ENCODE data around the gene BABAM2.
"Not testable (repeated sequence)": the region's sequence is repeated elsewhere in the genome, so short reads cannot be mapped to it uniquely, and the experiment has no call there.

The BABAM2 gene

DNA sequence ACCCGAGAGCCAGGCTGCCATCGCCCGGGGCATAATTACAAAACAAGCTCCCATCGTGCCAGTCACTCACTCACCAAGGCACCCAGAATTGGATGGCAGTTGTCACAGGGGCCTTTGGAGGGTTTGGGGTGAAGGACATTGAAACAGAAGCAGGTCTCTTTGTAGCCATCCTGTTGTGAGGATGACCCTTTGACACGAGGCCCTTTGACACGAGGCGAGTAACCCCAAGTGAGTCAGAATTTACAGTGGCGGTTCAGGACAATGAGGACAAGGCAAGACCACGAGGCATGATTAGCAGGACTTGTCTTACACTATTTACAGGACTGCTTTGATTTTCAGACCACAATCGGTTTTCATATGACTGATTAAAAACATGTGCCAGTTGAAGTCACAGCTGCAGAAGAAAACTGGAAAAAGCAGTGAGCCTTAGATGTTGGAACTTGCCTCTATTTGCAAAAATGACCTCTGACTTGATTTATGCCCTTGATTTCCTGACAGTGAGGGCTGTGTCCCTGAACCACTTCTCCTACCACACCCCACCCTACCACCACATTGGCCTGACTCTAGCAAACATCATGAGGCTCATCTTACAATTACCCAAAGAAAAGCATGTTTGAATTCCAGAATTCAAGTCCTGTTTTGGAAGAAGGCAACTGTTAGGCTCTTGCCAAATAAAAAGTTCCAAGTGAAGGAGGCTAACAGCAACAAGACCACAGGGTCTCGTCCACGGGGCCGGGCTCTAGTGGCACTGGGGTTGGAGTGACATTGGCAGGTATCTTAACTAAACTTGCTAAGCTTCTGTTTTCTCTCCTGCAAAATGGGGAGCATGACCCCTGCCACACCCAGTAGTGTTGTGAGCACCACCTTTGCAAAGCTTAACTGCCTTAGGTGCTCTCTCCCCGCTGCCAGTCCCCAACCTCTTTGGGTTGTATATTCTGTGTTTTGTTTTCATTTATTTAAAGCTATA is 437.7 kb downstream of the BABAM2 start:
- DNase-seq (ENCODE audit: low read depth in 2 of 2): no peak

DNA sequence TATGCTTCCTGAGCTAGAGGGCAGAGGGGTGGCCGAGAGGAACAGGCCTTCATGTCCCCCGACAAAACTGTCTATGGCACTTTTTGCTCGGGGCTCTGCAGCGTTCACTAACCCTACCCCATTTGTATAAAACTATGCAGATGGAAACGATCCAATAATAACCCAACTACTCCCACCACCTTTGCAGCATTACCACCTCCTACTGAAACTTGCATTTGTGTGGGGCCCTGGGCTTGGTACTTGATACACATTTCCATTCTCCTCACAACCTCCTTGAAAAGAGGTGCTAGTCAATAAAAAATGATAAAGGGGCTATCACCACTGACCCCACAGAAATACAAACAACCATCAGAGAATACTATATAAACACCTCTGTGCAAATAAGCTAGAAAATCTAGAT is 438.7 kb downstream of the BABAM2 start:
- no peak for DNase-seq (ENCODE audit: low read depth in 2 of 2)

DNA sequence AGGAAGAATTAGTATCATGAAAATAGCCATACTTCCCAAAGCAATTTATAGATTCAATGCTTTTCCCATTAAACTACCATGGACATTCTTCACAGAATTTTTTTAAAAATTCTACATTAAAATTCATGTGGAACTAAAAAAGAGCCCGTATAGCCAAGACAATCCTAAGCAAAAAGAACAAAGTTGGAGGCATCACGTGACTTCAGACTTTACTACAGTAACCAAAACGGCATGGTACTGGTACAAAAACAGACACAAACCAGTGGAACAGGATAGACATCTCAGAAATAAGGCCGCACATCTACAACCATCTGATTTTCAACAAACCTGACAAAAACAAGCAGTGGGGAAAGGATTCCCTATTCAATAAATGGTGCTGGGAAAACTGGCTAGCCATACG is 440.2 kb downstream of the BABAM2 start:
- not testable (repeated sequence) for DNase-seq (ENCODE audit: low read depth in 2 of 2)

DNA sequence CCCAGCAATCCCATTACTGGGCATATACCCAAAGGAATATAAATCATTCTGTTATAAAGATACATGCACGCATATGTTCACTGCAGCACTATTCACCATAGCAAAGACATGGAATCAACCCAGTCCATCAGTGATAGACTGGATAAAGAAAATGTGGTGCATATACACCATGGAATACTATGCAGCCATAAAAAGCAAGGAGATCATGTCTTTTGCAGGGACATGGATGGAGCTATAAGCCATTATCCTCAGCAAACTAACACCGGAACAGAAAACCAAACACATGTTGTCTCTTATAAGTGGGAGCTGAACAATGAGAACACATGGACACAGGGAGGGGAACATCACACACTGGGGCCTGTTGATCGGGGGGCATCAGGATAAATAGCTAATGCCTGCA is 441.3 kb downstream of the BABAM2 start:
- DNase-seq (ENCODE audit: low read depth in 2 of 2): not testable (repeated sequence)

DNA sequence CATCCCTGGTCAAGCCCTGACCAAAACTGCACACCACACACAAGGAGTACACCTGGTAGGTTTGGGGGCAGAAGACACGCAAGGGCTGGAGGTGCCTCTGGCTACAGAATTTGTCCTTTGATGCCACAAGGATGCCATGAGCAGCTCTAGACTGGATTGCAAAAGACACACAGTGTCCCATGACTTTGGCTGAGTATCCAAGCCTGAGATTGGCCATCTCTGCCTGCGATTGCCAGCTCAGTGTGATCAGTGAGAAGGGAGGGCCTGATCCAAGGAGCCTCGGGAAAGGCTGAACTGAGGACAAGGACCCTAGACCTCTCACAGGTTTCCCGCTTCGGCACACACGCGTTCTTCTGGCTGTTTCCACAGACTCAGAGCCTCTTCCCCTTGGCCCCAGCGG is 442.2 kb downstream of the BABAM2 start:
- DNase-seq (ENCODE audit: low read depth in 2 of 2): no peak

DNA sequence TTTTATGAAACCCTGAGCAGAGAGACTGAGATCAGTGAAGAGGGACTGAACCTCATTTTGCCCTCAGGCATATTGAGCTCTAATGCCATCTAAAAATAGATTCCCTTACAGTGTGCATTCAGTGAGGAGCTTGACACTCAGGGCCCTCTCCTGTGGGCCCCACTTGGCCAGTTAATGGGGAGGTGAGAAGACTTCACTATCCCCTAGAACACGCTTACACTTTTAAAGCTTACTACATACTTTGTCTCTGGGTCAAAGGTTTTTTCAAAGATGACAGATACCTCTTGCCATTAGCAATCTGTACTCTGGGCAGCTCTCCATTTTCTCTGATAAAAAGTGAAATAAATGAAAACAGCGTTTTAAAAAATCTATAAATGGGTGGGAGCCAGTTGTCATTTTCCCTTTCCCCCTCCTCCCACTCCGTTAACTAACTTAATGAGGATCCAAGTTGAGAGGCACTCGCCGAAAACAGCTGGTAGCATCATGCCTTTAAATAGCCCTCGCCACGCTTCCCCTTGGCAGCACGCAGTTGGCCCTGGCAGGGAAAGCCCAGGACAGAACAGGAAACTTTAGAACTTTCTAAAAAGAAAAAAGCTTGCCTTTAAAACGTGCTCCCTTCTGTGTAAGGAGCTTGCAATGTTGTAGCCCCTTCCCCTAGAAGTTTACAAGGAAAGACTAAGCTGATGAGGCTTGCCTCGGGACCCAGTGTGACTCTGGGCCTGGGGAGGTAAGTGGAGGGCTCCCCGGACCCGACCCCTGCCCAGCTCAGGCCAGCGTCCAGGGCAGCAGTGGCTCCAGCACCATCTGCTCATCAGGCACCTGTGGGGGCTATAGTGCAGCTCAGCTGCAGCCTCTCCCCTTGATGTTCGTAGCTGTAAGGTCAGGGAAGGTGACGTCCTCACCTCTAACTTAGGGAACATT is 443.3 kb downstream of the BABAM2 start:
- no peak for DNase-seq (ENCODE audit: low read depth in 2 of 2)

DNA sequence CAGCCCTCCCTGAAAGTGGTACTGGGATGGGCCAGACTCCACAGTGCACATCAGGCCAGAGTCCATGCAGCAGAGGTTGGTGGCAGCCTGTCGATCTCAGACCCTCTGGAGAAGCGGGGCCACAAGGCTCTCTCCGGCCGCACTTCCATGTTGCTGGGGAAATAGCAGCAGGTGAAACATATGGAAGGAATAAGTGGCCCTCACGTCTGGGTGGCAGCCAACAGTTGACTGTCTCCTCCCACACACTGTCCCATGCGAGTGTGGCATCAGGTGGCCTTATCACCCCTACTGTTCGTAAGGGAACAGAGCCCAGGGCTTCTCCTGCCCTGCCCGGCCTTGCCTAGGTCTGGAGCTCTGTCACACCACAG is 444.0 kb downstream of the BABAM2 start:
- no peak for DNase-seq (ENCODE audit: low read depth in 2 of 2)

DNA sequence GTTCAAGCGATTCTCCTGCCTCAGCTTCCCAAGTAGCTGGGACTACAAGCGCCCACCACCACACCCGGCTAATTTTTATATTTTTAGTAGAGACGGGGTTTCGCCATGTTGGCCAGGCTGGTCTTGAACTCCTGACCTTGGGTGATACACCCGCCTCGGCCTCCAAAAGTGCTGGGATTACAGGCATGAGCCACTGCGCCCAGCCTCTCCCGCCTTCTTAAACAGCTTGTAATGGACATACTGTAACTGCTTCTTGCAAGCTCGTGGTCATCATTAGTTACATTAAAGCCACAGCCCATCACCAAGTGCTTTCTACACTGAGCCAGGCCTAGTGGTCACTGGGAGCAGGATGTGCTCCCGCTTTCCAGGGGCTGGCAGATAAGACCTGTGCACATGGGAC is 444.7 kb downstream of the BABAM2 start:
- not testable (repeated sequence) for DNase-seq (ENCODE audit: low read depth in 2 of 2)

DNA sequence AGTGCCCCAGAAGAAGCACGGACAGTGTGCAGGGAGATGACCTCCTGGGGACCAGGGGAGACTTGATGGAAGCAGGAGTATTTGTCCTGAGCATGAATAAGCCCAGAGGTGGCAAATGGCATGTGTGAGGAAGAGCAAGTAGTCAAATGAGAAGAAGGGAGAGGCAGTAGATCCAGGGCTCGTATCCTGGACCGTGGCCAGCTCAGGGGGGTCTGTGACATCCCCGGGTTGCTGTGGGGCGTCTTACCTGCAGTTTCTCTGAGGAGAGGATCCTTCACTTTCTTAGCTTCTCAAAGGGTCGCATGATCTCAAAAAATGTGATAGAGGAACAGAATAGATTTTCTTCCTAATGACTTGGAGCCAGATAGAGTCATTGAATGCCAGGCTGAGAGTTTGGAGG is 445.1 kb downstream of the BABAM2 start:
- DNase-seq (ENCODE audit: low read depth in 2 of 2): no peak

DNA sequence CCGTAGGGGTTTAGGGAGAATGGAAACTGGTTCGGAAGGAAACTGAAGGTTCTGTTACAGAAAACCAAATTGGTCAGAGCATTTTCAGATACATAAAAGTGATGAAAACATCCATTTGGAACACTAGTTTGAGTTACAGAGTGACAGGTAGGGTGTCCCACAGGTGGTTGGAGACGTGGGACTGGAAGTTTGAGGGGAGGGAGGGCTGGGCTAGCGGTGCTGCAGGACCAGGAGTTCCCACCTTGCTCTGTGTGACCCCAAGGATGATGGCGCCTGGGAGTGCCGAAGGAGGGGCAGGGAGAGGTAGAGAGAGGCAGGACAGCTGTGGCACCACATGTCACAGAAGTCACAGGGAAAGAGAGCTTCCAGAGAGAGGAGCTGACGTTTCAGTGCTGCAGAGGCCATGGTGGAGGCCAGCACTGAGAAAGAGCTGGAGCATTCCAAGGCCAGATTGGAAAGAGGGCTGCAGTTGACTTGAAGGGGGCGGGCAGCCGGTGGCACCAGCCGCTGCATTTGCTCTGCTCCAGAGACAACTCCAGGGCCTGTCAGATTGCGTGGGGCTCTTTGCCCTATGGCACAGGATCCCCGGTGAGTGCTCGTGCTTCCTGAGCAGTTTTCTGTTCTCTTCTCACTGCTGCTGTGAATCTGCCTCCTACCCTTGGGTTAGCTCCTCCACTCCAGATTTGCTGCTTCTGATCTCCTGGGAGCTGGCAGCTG is 445.9 kb downstream of the BABAM2 start:
- no peak for DNase-seq (ENCODE audit: low read depth in 2 of 2)

DNA sequence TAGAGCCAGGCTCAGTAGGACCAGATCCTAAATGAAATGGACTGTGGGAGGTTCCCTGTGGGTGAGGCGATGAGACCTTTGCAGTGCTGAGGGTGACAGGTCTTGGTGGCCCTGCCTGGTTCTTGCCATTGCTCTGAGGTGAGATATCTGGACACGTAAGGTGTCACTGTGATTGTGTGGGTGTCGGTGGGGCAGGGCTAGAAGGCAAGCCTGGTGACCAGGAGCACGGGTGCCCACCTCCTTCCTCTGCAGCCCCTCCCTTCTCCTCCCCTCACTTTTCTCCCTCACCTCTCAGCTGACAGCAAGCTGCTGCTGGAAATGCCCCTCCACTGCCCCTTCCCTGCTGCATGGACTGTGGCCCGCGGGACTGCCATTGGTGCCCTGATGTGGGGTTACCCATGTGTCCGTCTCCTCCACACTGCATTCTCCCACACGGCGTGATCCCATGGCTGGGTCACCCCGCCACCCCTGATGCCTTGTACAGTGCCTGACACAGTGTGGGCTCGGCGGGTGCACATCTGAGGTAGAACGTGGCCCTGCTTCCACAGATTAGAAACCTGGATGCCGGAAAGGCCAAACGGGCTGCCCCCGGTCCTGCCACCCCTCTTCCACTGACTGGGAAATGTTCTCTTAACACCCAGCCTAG is 446.6 kb downstream of the BABAM2 start:
- DNase-seq (ENCODE audit: low read depth in 2 of 2): no peak

DNA sequence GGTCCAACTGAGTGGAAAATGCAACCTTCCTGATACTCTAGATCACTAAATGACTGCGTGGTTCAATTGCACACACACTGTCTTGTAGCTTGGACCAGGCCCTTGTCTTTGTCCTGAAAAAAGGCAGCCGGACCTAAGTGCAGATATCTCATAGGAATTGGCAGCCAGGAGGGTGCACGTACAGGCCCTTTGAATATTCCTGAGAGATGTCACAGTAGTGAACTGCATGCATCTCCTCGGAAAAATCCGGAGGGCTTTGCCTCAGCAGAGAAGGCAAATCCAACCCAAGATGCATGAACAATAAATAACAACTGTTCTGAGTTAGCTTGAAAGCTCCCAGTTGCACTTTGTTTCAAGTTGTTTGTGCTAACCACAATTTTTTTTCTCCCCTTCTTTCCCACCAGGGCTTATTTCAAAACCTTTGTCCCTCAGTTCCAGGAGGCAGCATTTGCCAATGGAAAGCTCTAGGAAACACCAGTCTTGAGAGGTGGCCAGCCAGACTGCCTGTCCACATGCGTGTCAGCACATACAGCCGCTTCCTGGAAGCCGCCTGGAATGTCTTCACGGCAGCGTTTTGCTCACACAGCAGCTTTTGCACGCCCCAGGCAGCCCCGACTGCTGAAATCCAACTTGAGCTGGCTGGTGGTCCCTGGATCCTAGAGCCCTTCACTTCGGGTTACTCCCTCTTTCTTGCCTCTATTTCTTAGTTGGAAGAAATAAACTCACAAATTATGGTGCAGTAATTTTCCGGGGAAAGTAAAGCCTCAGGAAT is 447.7 kb downstream of the BABAM2 start:
- no peak for DNase-seq (ENCODE audit: low read depth in 2 of 2)

DNA sequence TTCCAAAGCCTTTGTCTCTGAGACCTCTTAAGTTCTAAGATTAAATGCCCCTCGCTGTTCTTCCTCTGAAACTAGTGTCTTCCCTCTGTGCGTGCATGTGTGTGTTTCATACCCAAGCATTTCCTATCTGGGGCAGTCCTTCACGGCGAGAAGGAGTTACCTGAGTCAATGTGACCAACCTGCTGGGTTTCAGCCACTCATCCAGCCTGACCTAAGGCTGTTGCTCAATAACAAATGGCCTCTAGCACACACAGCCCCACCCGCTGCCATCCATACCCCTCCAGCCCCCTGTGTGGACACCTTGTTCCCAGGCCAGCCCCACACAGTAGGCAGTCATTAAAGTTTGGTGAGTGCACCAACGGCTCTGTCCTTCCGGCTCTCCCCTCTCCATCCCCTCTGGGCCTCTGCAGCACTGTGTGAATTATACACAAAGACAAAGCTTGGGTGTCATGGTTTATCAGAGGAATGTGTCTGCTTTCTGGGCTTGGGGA is 448.3 kb downstream of the BABAM2 start:
- DNase-seq (ENCODE audit: low read depth in 2 of 2): no peak

DNA sequence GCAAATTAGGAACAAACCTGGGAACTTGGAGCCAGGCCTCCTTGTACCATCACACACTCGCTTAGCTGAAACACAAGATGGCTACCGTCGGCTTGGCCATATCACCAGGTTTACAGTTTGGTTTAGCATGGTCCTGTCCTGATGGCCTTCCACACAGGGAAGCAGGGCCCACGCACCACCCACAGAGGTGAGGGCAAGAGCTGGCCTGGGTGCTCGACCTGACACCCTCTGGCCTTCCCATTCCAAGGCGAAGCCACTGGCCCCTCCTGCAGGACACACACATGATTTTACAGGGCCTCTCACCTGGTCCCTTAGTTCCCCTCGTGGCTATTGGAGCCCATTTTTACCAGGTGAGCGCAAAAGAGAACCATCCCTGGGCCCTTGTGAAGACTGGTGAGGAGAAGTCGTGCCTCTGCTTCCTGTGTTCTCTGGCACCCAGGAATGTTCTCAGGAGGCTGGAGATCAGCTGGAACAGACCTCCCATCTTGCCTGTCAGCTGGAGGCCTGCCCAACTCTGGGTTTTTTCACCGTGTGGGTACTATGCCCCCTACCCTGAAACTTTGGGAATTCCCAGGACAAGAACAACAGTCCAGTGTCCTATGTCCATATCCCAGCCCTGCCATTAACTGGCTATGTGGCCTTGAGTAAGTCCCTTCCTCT is 449.1 kb downstream of the BABAM2 start:
- DNase-seq (ENCODE audit: low read depth in 2 of 2): no peak

DNA sequence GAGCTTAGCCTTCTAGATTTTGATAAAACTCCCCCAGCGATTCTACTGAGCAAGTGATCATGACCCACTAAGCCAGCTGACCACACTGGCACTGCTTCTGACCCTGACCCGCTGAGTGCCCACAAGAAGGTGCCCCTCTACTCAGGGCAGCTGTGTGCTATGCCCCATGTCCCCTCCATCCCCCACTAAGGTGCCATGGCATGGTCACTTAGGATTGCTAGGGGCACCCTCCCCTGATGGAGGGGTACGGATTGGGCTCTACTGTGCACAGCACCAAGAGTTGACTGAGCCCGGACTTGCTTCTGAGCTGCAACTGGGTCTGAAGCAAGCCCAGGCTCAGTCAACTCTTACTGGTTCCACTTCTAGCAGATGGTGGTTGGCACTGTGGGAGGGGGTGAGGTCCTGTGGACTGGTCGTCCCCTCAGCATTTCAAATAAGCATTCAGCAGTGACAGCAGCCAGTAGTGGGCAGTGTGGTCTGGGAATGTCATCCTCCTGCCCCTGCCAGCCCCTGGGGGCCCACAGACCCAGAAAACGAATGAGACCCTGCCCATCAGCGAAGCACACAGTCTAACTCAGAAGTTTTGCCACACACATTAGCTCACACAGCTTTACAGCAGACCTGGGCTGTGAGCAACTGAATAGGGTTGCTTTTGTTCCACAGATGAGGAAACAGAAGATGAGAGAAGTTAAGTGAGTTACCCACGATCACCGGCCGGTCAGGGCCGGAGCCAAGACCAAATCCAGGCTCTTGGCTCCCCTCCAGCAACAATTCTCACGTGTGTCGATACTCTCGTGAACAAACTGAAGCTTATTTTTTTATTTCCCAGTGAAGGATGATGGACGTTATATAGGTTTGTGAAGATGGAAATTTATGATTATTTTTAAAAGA is 450.0 kb downstream of the BABAM2 start:
- DNase-seq (ENCODE audit: low read depth in 2 of 2): no peak

DNA sequence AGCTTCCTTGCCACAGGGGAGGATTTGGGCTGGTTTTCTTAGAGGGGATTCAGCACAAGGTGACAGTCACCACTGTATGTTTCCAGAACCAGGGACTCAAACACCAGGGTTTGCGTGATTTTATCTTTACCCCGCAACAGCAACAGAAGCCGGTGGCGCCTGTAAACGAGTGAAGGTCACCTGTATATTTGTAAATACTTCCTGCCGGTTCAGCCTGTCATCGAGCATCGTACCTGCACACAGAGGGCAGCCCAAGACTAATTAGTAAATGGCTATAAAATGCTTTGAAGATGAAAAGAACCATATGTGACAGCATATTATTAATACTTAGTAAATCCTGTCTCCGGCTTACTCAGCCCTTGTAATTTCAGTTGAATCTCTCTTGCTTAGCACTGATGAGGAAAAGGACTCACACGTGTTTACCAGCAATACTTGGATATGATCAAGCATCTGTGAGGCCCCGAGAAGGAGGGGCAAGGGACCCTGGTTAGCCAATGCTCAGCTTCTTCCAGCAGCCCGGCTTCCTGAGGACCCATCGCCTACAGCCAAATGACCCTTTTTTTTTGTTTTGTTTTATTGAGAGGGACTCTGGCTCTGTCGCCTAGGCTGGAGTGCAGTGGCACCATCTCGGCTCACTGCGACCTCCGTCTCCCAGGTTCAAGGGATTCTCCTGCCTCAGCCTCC is 450.8 kb downstream of the BABAM2 start:
- no peak for DNase-seq (ENCODE audit: low read depth in 2 of 2)

DNA sequence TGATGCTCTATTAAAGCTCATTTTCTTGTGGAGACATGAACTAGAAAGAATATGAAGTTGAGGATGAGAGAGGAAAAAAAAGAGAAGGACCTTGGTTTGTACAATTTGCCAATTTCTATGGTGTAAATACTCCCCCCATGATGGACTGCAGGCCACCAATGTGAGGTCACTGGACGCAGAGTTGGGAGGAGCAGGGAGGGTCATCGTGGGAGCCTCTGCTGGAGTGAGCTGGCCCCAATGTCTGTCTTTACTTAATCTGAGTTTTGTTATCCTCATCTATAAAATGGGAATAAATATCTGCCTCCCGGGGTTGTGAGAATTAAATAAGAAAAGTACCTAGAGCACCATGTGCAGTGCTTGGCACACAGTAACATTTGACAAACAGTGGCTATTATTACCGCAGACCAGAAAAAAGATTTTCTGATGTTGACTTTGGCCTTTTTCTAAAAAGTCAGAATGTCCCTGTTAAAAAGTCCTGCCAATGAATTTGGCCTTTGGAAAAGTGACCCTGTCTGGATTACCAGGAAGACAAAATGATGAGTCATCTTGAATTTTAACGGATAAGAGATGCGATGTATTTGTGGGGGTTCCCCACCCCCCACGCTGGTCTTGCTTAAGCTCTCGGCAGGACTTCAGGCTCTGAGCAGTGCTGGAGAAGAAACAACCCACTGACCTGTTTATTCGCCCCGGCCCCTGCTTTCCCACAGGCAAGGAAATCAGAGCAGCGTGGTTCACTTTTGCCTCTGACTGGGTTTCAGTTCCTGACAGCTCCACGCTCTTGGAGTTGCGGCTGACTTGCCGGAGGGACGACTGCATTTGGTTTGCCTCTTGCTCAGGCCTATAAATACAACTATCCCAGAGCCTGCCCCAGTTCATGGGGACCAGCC is 451.8 kb downstream of the BABAM2 start:
- DNase-seq (ENCODE audit: low read depth in 2 of 2): no peak
